Inflammatory macrophage (primary cell): ENCODE results near the gene GAREM1.
"Not testable (repeated sequence)": the region's sequence is repeated elsewhere in the genome, so short reads cannot be mapped to it uniquely, and the experiment has no call there.

ENCODE experiments used
- DNase-seq, 2 donors: peaks; one replicate each; pipeline ENCODE4 v3.0.0-alpha.2; 2020 to 2022

The GAREM1 gene

DNA sequence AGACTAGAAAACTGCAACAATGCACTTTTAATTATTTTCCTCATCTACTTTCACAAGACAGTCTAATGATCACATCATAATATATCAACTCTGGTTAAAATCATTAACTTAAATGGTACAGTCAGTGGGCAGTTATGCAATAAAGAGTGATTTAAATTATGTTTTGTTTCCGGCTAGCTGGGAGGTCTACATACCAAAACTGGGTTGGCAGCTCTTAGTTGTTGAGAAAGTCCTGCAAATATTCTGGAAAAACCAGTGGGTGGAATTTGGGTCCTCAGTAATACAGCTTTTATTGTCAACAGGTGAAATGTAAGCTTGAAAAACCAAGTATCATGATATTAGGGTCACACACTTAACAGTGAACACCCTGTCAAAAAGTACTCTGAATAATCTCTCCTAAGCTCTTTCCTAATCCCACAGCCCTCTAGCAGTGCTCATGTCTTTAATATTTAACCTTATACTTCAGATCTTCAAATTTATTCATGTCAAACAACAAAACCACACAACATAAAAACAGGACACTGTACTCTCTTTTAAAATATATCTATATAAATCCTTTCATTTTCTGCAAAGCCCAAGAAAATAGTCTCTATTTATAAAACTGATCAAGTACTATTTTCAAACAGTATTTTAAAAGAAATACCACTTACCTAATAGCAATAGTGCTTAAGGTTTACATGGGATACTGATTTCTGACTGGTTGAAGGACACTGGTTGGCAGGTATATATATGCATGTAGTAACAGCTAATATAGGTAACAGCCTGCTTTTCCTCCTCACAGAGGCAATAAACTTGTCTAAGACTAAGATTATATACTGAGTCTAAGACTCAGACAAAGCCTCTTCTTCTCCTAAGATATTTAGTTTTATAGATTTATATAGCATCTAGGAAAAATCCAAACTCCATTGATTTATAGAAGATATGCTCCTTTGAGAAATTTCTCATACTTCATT, 103.8 kb downstream of the GAREM1 start:
- DNase-seq: no peak

DNA sequence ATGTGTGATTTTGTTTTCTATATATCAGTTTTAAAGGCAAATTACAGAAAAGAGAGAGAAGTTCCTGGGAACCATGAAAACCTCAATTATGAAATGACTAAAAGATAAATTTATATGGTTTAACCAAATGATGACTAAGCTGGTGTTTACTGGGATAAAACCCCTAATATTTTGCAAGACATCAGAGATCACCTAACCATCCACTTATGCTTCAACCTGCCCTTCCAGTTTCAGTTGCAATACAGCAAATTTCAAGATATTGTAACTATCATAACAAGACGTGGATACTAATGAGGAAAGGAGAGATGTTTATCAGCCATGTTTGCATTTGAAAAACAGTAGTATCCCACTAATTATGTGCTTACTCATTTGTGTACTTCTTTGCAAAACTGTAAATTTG, 108.2 kb downstream of the GAREM1 start:
- no peak for DNase-seq

DNA sequence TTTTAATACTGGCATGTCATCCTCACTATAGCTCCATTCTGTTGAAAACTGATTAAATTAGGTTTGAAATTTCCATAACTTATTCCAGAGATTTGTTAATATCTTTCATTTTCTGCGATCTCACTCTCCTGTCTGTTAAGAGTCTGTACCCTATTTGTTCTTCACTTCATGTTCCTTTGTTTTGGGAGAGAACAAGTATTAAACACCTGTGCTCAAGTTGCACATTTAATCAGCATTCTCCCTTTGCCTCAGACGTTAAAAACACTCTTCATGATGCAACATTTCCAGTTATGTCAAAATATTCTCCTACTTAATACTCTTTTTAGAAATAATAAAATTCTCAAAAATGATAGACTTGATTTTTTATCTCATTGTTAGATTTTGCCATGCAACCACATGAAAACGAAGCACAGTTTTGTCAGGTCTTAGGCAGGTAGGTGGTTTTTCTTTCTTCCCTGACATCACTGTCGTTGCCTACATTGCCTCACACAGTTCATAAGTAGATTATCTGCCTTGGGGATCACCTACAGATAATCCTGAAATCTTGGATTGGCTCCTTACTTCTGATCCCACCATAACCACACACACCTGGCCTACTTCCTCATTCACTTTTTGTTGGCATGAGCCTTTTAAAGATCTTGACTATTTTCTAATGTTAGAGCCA, 109.9 kb downstream of the GAREM1 start:
- DNase-seq: no peak

DNA sequence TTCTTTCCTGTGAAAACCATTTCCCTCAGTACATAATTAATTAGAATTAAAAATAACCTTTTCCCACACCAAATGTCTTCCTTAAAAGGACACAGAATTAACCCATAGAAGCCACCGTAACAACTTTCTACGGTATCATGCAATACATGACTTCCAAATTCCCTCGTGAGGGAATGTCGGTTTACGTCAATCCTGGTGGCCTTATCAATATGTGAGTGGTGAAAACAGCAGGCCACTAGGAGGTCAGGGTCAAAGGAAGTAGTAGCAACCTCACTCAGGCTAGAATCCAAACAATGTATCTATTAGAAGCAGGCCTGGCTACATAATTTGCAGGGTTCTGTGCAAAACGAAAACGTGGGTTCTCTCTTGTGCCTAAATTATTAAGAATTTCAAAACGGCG, 112.2 kb downstream of the GAREM1 start:
- no peak for DNase-seq

DNA sequence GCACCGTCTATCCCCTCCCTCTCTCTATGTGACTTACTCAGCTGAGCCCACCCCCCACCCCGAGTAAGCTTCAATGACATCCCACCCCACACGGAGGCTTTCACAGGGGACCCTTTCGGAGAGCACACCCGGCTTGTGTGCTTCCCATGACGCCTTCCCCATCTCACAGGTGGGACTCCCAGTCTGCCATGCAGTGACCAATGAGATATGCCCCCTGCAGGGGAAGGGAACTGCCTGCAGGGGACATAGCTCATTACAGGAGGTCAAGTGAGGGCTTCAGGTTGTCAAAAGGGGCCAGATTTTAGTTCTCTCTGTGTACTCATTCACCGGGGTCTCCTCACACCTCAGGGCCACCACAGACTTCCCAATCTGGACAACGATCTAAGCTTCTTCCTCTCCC, 112.6 kb downstream of the GAREM1 start:
- DNase-seq: no peak

DNA sequence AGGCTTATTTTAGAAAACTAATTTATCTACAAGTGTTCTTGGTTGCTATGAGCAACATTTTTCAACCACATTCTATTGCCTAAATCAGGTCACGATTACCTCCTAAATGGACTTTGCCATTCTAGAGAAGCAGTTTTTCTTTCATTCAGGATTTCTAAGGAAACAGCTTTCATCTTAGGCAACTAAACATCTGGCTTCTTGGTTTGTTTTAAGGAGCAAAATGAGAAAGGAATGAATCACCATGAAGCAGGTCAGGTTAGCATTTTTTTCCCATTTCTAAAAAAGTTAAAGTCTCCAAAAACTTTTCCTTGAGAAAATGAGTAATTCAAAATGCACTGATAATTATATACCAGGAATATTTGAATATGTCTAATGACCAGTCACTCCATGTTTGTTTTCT, 114.8 kb downstream of the GAREM1 start:
- no peak for DNase-seq

DNA sequence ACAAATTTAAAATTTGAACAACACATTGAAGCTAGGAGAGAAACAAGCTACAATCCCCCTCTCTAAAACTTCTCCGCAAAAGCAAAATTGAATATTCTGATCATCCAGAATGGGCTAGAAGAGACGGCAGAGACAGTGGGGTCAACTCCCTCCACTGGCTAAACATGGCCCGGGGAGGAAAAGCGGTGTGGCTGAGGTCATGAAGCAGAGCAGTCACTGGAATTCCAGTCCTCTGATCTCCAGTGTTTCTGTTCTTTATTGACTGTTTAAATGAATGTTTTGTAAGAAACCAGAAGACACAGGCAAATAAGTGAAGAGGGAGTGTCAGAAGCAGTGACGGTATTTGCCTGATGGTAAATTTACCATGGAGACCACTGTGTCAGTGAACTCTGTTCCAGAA, 116.2 kb downstream of the GAREM1 start:
- no peak for DNase-seq

DNA sequence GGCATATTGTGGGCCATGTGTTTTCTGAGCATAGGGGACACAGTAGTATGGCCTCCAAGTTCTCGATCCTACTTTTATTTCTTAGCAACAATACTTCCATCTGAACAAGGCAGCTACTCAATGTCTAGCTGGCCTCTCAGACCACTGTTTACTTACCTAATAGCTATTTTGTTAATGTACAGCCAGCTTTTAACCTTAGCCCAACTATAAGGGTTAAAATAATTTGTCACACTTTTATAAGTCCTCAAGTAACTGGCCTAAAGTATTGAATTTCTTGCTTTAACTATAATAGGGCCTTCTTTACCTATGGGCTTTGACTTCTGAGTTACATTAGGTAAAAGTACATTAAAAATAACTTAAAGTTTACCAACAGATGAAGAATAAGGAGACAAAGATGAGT, 117.4 kb downstream of the GAREM1 start:
- DNase-seq: no peak

DNA sequence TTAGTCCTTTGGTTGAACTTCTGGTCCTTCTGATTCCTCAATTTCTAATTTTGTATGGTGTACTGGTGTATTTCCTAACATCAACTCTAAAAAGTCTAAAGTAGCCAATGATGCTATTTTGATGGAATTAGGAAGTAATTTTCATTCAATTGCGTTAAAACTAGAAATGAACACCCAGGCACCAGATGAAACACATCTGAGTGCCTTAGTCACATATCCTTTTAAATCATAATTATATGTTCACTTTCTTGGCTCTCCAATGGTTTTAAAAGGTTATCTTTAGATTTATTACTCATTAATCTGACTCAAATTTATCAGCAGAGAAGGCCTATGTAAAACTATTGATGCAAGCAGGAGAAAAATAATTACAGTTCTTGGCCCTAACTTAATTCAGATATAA, 119.7 kb downstream of the GAREM1 start:
- no peak for DNase-seq

DNA sequence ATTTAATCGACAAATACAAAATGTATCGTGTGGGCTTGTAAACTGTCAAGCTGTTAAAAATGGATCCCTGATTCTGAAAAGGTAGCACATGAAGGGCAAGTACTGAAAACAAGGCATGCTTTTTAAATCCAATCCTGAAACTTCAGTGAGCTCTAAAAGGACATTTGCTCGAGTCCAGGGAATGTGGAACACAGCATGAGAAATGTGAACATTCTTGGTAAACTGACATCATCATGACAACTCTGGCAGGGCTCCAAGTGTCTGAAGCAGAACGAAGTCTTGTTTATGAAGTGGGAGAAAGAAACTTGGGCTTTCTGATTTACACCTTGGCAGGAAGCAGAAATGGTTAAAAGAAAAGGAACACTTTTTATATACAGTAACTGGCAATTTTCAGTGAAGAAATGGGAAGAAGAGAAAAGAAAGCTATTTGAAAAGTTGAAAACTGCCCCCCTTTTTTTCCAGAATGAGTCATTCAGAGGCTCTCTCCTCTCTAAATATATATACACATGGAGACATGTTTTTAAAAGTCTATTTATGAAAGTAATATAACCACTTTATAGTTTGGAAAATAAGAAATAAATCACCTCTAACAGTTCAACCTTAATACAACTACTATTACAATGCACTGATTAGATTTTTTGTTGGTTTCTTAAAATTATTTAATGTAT, 120.8 kb downstream of the GAREM1 start:
- DNase-seq: no peak

DNA sequence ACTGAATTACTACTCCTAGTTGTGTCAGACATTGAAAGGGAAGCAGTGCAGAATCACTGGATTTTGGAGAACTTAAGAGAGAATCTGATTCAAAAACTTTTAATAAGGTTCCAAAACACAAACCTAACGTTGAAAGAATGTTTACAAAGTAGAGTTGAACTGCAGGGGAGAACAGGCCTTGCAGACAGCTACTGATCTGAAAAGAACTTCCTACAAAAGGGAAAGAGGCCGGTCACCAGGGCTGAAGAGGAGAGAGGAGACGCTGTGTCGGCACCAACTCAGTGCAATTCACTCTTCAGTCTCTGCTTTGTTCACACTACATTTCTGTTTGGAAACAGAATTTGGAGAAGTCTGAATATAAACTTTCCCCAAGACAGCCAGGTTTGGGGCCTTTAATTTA, 124.0 kb downstream of the GAREM1 start:
- DNase-seq: no peak

DNA sequence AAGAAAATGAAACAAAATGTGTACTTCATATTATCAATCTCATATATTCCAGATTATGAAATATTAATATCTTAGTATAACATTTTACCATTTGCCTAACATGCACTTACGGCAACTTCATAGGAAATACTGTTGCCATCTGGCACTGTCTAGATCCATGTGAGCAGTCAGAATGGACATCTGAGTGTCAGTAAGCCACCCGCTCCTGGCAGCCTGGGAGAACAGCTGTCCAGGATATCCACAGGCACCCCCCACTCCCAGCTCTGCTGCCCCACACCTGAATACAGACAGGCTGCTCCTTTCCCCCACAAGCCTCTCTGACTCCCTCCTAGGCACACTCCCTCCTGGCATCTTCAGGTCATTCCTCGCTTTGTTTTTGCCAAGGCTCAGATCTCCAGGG, 127.0 kb downstream of the GAREM1 start:
- DNase-seq: no peak

DNA sequence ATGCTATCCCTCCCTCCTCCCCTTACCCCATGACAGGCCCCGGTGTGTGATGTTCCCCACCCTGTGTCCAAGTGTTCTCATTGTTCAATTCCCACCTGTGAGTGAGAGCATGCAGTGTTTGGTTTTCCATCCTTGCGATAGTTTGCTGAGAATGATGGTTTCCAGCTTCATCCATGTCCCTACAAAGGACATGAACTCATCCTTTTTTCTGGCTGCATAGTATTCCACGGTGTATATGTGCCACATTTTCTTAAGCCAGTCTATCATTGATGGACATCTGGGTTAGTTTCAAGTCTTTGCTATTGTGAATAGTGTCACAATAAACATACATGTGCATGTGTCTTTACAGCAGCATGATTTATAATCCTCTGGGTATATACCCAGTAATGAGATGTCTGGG, 129.6 kb downstream of the GAREM1 start:
- DNase-seq: not testable (repeated sequence)

DNA sequence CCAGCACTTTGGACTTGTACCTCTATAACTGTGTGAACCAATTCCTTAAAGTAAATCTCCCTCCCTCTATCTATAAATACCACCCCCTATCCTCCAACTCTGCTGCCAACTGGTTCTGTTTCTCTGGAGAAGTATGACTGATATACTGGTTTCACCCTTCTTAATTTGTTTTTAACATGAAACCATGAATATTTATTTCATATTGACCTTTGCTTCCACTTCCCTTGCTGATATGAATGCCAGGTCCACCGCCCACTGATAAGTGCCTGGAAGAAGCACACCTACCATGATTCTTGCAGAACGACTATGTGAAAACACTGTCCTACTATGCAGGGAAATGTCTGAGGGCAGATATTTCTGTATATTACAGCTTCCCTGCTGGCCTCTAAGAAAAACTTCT, 131.6 kb downstream of the GAREM1 start:
- no peak for DNase-seq

DNA sequence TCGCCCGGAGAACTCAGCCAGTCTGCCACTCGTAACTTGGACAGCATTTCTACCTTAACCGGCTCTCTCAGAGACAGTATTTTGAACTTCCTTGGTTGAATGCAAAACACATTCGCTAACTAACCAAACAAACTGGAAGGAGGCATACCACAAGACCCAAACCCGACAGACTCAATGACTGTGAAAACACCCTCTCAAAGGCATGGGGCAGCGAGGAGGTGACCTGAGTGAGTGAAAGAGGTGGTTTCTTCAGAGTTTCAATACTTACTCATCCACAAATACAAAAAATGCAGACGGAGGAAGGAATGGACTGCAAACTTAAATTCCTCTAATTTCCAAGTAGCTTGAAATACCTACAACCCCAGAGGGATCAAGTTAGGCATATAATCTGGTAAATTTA, 132.9 kb downstream of the GAREM1 start:
- no peak for DNase-seq

DNA sequence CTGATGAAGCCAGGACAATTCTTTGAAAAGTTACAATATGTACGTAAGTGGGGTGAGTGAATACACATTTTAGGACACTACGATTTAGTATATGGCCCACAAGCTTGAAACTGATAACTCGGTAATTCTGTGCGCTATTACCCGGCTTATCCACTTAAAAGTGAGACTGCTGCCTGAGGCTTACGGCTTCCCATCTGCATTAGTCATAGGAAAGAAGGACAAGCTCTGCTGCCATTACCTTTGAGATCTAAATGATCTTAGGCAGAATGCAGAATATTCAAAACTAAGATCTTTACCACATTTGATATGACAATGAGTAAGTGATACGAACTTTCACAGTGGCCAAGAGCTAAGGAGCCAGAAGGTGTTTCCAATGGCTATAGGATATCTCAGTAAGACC, 133.3 kb downstream of the GAREM1 start:
- DNase-seq: no peak

DNA sequence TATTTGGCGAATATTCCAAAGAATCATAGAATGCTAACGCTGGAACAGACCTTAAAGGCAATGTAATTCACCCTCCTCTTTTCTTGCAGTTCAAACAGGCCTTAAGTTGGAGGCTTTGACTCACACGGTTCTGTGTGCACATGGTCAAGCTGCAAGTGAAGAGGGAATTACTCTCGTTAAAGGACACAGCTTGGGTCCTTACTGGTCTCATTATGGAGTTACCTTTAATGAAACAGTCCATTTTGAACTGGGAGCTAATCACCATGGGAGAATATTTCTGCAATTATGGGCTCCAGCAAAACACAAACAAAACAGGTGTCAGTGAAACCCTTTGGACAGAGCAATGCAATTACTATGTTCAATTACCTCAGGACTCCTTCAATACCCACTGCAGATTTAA, 135.5 kb downstream of the GAREM1 start:
- no peak for DNase-seq

DNA sequence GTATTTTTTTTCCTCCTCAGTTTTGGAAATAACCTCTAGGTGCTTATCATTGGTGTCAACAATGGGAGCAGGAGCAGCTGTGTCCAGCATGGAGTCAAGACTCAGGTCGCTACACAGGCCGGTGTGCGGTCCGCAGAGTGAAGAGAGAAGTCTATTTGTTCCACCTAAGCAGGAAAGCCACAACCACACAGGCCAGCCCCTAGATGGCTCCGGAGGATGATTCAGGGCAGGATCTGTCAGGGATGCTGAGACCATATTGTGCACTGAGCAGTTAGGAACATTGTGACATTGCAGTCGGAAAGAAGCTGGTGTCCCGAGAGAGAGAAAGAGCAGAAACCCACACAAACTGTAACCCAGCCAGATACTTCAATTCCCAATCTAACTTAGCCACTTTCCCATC, 136.9 kb downstream of the GAREM1 start:
- DNase-seq: no peak

DNA sequence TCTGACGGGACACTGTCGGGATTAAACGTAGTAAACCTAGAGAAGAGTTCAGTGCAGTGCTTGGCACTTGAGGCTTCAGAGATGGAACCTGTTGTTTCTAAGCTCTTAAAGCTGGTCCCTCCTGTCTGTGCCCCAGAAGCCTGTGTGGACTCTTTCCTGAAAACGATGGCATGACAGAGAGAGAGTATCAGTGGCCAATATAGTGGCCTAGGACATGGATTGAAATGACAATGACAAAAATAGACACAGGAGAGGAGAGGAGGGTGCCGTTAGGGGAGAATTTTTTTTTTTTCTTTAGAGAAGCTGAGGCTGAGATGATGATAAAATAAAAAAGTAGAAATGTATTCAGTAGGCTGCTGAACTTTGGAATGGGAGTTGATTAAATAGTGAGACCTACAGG, 138.0 kb downstream of the GAREM1 start:
- no peak for DNase-seq

DNA sequence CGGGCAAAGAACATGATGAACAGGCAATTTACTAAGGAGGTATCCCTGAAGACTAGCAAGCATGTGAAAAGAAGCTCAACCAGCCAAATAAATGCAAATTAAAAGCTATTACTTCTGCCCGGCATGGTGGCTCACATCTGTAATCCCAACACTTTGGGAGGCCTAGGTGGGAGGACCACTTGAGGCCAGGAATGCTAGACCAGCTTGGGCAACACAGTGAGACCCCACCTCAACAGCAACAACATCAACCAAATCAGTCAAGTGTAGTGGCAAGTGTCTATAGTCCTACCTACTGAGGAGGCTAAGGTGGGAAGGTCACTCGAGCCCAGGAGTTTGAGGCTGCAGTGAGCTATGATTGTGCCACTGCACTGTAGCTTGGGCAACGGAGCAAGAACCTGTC, 141.7 kb downstream of the GAREM1 start:
- DNase-seq: no peak

DNA sequence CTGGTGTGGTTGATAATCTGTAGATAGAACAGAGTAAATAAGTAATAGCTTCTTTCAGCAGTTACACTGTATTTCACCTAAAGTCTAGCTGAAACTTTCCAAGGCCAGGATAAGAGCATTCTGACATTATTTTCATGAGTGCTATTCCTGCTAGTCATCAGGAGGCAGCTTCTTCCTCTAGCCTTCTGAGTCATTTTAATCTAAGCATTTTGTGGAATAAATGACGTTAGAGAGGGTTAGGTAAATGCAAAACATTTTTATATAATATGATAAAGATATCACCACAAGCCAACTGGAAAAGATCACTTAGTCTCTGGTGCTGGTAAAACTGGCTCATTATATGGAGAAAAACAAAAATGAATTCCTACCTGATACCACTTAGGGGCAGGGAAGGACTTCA, 142.3 kb downstream of the GAREM1 start:
- DNase-seq: no peak

DNA sequence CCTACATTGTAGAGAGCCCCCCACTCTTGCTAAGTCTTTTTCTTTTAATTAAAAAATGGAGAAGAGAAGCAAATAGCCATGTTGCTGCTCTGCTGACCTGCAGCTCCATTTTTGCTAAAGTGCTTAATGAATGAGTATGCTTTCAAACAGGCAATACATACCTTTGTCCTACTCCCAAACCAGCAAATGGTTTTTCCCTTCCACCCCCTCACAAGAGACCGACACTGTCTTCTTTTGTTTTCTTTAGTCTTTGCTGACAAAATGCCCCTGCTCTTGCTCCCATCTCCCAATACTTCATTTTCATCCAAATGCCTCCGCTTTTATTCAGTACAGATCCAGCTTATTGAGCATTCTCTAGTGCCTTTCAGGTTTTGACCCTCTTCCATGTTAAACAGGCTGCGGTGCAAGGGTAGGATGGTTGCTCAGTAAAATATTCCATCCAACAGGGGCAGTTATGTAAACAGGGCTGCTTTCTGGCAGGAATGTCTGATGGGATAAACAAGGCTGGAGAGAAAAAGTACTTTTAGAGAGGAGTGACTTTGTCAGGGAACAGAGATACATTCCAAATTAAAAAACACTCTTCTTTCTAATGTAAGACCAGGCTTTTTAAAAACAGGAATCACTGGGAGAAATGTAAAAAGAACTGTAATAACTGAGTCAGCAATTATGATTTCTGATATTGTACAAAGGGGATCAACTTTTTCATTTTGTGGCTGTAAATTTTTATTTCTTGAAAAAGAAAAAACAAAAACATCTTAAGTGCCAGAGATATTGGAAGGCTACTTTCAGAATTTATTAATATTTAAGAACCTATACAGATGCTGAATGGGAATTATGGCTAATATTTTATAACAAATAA, 144.0 kb downstream of the GAREM1 start:
- no peak for DNase-seq

DNA sequence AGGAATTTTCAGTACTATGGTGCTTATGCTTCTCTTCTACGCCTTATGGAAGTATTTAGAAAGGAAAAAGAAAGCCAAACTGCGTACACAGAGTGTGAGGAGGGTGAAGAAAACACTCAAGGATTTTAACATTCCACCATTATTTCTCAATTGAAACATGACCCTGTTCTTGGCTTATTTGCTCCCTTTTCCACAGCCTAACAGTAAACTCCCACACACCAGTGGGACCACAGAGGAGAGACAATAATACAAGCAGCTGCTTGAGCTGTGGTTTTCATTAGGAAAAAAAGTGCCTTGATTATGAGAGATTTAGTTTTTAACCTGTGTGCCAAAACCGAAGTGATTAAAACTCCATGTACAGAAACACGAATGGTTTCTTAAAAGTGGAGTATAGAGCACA, 146.5 kb downstream of the GAREM1 start:
- DNase-seq: no peak
